Memory B cell (primary cell): ENCODE data around the gene POLR2E.

Experiments used
- ATAC-seq: fragments of 150-1000 bp; cut with Tn5 transposase; 2 replicates; pipeline ENCODE4 v1.10.0; 2021; ENCODE audit warnings: low read depth, mild to moderate bottlenecking, moderate library complexity
- DNase-seq, 2 donors: peaks; one replicate each; pipeline ENCODE4 v3.0.0; 2022; ENCODE audit warnings: low spot score in 2 of 2
- H3K27ac Mint-ChIP-seq: one replicate; pipeline ENCODE4 v1.8.0; 2022; ENCODE audit warnings: mild to moderate bottlenecking, moderate library complexity, mixed read lengths
- H3K27me3 Mint-ChIP-seq: one replicate; pipeline ENCODE4 v1.8.0; 2022; ENCODE audit warnings: mixed read lengths
- H3K36me3 Mint-ChIP-seq: one replicate; pipeline ENCODE4 v1.8.0; 2022; ENCODE audit warnings: mild to moderate bottlenecking, mixed read lengths
- H3K4me1 Mint-ChIP-seq: one replicate; pipeline ENCODE4 v1.8.0; 2022; ENCODE audit warnings: mixed read lengths
- H3K4me3 Mint-ChIP-seq: one replicate; pipeline ENCODE4 v1.8.0; 2022; ENCODE audit warnings: mild to moderate bottlenecking, moderate library complexity, mixed read lengths
- H3K9me3 Mint-ChIP-seq: one replicate; pipeline ENCODE4 v1.8.0; 2022; ENCODE audit warnings: mixed read lengths

The POLR2E gene

DNA sequence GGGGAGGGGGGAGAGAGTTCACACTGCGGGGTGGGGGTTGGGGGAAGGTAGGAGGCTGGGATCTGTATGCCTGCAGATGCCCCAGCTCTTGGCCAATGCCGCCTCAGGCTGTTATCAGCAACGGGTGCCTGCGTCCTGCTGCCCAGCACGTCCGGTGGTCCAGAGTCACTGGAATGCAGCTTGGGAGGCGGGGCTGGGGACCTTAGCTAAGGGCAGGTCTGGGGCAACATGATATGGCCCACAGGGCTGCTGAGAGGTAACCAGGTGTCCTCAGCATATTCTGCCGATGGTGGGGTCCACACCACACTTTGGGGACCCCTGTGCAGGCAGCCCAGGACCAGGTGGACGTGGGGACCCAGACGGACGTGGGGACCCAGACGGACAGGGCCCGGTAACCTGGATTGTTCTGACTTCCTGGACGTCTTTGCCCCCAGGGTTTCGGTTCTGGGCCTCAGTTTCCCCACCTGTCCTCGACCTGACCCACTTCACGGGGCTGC lies 28.9 kb downstream of the POLR2E start:
- Mint-ChIP-seq H3K4me3 (peak overlapping the region; percentile 85), H3K36me3 (peaks cover 22% of the 10 kb centered on the region), H3K9me3 (no peaks in the 10 kb centered on the region), H3K27ac (peak overlapping the region; percentile 94), H3K4me1 (peaks cover 43% of the 10 kb centered on the region), H3K27me3 (no peaks in the 10 kb centered on the region)
- no peak for DNase-seq
- no peak for ATAC-seq

DNA sequence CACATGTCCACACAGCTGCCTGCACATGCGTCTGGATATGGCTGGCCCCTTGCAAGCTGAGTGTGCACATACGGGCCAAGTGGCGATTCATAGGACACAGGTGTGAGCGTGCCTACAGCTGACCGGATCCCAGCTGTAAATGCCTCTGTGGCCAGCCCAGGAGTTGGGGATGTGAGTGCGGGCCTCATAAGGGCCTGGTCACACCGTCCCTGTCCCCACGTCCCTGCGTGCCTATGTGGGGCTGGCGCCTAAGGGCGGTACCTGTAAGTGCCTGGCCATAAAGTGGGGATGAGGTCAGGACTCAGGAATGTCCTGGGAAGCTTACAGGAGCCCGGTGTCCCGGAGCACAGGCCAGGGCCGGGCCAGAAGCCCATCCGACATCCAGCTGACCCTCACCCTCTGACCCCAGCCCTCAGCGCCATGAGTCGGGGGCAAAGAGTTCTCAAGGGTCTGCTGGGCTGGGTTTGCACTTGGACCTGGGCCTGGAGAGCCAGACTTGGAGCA lies 29.5 kb downstream of the POLR2E start:
- ATAC-seq (no peak), DNase-seq (no peak)
- H3K27me3 Mint-ChIP-seq = no peaks in the 10 kb centered on the region
- H3K4me3 Mint-ChIP-seq = peak overlapping the region; percentile 67
- H3K27ac Mint-ChIP-seq = no peak overlapping the region
- peaks cover 22% of the 10 kb centered on the region for H3K36me3 Mint-ChIP-seq
- no peaks in the 10 kb centered on the region for H3K9me3 Mint-ChIP-seq
- H3K4me1 Mint-ChIP-seq = peaks cover 43% of the 10 kb centered on the region

DNA sequence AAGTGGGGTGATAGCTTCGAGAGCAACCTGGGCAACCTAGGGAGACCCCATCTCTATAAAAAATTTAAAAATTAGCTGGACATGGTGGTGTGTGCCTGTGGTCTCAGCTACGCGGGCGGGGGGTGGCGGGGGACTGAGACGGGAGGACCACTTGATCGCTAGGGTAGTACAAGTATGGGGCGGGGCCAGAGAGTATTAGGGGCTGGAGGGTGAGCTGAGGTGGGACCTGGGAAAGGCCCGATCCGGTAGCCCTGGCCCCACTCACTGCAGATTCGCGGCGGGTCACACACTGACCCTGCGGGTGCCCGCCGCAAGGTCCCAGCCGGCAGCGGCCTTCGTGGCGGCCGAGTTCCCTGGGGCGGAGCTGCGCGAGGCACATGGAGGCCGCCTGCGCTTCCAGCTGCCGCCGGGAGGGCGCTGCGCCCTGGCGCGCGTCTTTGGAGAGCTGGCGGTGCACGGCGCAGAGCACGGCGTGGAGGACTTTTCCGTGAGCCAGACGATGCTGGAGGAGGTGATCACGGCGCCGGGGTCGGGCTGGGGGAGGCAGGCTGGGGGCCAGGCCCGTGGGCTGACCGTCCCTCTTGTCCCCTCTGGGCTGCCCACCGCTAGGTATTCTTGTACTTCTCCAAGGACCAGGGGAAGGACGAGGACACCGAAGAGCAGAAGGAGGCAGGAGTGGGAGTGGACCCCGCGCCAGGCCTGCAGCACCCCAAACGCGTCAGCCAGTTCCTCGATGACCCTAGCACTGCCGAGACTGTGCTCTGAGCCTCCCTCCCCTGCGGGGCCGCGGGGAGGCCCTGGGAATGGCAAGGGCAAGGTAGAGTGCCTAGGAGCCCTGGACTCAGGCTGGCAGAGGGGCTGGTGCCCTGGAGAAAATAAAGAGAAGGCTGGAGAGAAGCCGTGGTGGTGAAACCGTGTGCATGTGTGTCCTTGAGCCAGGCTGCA lies 30.2 kb downstream of the POLR2E start:
- H3K9me3 Mint-ChIP-seq = no peaks in the 10 kb centered on the region
- no peak overlapping the region for H3K27ac Mint-ChIP-seq
- ATAC-seq = peak; percentile 40
- peak overlapping the region; percentile 67 for H3K4me3 Mint-ChIP-seq
- no peaks in the 10 kb centered on the region for H3K27me3 Mint-ChIP-seq
- peak; percentile 67 to 76 for DNase-seq
- H3K4me1 Mint-ChIP-seq = peaks cover 43% of the 10 kb centered on the region
- H3K36me3 Mint-ChIP-seq = peaks cover 22% of the 10 kb centered on the region

DNA sequence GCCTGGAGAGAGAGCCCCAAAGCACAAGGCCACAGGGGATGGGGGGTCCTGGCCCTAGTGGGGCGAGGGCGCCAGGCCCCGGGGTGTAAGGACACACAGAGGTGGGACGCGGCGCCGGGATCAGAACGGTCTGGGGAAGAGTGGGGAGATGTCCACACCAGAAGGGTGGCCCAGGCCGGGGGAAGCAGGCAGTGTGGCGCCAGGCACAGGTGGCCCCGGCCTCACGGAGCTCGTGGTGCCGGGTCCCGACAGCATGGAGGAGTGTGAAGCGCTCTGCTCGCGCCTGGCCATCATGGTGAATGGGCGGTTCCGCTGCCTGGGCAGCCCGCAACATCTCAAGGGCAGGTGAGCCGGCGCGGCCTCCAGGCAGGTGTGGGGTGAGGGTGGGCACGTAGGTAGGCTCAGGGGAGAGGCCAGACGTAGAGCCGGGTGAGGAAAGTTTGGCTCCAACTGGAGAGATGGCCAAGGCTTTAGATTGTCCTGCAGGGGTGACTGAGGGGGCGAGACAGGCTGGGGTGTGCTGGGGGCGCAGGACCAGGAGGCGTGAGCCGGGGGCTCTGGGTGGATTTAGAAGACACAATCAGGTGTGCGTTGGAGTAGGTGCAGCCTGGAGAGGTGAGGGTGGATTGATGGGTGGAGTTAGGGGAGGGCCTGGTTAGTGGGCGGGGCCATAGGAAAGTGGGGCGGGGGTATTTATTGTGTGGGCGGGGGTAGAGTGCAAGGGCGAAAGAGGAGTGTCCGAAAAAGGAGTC lies 31.1 kb downstream of the POLR2E start:
- Mint-ChIP-seq H3K4me1 (peaks cover 39% of the 10 kb centered on the region), H3K9me3 (no peaks in the 10 kb centered on the region), H3K4me3 (peak overlapping the region; percentile 47), H3K27me3 (no peaks in the 10 kb centered on the region), H3K27ac (no peak overlapping the region), H3K36me3 (peaks cover 21% of the 10 kb centered on the region)
- no peak for ATAC-seq
- DNase-seq = no peak

DNA sequence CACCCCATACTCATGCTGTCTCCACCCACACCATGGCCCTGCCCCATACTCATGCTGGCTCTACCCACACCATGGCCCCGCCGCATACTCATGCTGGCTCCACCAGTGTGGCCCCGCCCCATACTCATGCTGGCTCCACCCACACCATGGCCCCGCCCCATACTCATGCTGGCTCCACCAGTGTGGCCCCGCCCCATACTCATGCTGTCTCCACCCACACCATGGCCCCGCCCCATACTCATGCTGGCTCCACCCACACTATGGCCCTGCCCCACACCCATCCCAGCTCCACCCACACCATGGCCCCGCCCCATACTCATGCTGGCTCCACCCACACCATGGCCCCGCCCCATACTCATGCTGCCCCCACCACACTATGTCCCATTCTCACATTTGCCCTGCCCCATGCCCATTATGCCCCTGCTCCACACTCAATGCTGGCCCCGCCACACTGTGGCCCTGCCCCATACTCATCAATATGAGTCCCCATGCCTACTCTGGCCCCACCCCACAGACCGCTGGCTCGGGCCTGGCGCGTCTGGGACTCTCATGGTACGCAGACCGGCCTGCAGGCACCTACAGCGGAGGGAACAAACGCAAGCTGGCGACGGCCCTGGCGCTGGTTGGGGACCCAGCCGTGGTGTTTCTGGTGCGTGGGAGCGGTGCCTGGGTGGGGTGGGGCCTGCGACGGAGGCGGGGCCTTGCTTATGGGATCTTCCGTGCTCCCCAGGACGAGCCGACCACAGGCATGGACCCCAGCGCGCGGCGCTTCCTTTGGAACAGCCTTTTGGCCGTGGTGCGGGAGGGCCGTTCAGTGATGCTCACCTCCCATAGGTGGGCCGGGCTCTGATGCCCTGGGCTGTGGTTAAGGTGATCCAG lies 31.9 kb downstream of the POLR2E start:
- Mint-ChIP-seq H3K4me3 (peak overlapping the region; percentile 39), H3K4me1 (peaks cover 36% of the 10 kb centered on the region), H3K27me3 (no peaks in the 10 kb centered on the region), H3K36me3 (peaks cover 17% of the 10 kb centered on the region), H3K9me3 (no peaks in the 10 kb centered on the region), H3K27ac (no peak overlapping the region)
- ATAC-seq (peak; percentile 1), DNase-seq (peak in 1 of 2 donors; percentile 63)

DNA sequence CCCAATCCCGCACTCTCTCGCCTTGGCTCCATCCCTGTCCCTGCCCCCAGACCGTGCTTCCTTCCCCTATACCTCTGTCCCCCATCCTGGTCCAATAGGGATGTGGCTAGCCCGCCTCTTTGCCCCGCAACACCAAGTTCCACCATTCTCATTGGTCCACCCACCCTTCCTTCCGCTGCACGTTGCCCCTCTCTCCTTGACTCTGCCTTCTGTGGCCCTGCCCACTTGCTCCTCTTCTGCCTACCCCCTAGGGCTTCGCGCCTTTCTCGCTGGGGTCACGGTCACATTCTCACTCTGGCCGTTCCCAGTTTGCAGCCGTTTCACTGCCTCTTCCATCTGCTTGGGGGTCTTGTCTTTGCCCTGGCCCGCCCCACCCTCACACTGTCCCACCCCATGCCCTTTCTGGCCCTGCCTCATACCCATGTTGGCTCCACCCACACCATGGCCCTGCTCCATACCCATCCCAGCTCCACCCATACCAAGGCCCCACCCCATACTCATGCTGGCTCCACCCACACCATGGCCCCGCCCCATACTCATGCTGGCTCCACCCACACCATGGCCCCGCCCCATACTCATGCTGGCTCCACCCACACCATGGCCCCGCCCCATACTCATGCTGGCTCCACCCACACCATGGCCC lies 32.7 kb downstream of the POLR2E start:
- H3K4me3 Mint-ChIP-seq = no peak overlapping the region
- peaks cover 18% of the 10 kb centered on the region for H3K36me3 Mint-ChIP-seq
- ATAC-seq (no peak), DNase-seq (no peak)
- peaks cover 43% of the 10 kb centered on the region for H3K4me1 Mint-ChIP-seq
- H3K27me3 Mint-ChIP-seq = no peaks in the 10 kb centered on the region
- H3K9me3 Mint-ChIP-seq = no peaks in the 10 kb centered on the region
- no peak overlapping the region for H3K27ac Mint-ChIP-seq

DNA sequence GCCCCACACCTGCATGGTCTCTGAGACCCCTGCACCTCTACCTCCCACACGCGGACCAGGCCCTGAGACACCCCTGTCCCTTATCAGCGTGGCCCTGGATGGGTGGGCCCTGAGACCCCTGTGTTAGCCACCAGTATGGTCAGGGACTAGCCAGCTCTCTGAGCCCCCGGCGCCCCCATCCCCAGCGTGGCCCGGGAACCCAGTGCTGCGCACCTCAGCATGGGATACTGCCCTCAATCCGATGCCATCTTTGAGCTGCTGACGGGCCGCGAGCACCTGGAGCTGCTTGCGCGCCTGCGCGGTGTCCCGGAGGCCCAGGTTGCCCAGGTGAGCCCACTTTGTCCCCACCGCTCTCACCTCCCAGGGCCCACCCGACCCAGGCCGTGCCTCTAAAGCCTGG lies 33.2 kb downstream of the POLR2E start:
- H3K9me3 Mint-ChIP-seq = no peaks in the 10 kb centered on the region
- H3K4me3 Mint-ChIP-seq = no peak overlapping the region
- no peaks in the 10 kb centered on the region for H3K27me3 Mint-ChIP-seq
- no peak overlapping the region for H3K27ac Mint-ChIP-seq
- ATAC-seq = no peak
- DNase-seq = no peak
- peaks cover 47% of the 10 kb centered on the region for H3K4me1 Mint-ChIP-seq
- H3K36me3 Mint-ChIP-seq = peaks cover 21% of the 10 kb centered on the region

DNA sequence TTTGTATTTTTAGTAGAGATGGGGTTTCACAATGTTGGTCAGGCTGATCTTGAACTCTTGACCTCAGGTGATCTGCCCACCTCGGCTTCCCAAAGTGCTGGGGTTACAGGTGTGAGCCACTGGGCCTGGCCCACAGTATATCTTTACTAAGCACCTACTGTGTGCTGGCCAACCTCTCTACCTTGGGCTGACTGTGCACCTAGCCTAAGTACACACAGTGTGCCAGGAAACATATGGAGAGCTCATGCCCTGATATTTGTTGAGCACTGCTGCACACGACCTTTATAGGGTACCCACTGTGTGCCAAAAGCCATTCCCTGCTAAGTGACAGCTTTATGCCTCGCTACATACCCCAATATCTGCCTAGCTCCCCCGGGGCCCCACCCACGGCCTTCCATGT lies 34.5 kb downstream of the POLR2E start:
- ATAC-seq (no peak), DNase-seq (no peak)
- Mint-ChIP-seq H3K27ac (no peak overlapping the region), H3K4me1 (peaks cover 50% of the 10 kb centered on the region), H3K27me3 (no peaks in the 10 kb centered on the region), H3K4me3 (no peak overlapping the region), H3K36me3 (peaks cover 30% of the 10 kb centered on the region), H3K9me3 (no peaks in the 10 kb centered on the region)

DNA sequence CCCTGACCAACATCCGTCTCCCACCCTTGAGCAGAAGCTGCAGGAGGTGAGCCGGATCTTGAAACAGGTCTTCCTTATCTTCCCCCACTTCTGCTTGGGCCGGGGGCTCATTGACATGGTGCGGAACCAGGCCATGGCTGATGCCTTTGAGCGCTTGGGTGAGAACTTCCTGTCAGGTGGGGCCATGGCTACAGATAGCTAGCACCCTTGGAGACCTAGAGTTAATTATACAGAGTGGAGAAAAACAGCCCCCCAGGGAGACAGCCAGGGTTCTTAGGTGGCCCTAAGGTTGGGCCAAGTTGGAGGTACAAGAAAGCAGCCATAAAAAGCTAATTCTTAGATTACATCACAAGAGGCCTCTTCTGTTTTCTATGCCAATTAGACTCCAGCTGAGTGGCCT lies 37.1 kb downstream of the POLR2E start:
- no peak for DNase-seq
- no peaks in the 10 kb centered on the region for H3K27me3 Mint-ChIP-seq
- H3K36me3 Mint-ChIP-seq = peaks cover 34% of the 10 kb centered on the region
- no peak overlapping the region for H3K27ac Mint-ChIP-seq
- no peaks in the 10 kb centered on the region for H3K9me3 Mint-ChIP-seq
- peaks cover 28% of the 10 kb centered on the region for H3K4me1 Mint-ChIP-seq
- ATAC-seq = peak; percentile 60
- peak overlapping the region; percentile 24 for H3K4me3 Mint-ChIP-seq

DNA sequence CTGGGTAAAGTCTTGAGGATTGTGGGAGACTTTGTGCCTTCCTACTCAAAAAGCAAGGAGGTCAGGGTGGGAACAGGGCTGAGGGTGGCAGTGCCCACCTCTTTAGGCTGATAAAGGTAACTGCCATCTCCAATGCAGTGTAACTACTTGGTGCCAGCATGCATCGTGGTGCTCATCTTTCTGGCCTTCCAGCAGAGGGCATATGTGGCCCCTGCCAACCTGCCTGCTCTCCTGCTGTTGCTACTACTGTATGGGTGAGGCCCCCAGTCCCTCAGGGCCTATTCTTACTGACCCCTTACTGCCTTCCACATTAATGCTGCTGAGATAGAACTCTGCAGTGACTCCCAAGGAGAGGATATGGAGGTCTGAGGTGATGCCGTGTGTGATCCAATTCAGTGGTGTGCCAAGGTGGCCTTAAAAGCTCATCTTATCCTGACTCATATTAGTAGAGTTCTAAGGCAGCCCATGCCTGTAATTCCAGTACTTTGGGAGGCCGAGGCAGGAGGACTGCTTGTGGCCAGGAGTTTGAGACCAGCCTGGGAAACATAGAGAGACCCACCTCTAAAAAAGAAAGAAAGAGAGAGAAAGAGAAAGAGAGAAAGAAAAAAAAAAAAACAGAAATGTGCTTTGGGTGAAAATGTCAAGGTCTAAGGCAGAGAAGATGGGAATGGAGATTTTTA lies 37.9 kb downstream of the POLR2E start:
- no peaks in the 10 kb centered on the region for H3K9me3 Mint-ChIP-seq
- H3K4me3 Mint-ChIP-seq = no peak overlapping the region
- peaks cover 24% of the 10 kb centered on the region for H3K4me1 Mint-ChIP-seq
- no peaks in the 10 kb centered on the region for H3K27me3 Mint-ChIP-seq
- ATAC-seq (peak; percentile 73), DNase-seq (no peak)
- peak overlapping the region; percentile 35 for H3K27ac Mint-ChIP-seq
- H3K36me3 Mint-ChIP-seq = peaks cover 29% of the 10 kb centered on the region

DNA sequence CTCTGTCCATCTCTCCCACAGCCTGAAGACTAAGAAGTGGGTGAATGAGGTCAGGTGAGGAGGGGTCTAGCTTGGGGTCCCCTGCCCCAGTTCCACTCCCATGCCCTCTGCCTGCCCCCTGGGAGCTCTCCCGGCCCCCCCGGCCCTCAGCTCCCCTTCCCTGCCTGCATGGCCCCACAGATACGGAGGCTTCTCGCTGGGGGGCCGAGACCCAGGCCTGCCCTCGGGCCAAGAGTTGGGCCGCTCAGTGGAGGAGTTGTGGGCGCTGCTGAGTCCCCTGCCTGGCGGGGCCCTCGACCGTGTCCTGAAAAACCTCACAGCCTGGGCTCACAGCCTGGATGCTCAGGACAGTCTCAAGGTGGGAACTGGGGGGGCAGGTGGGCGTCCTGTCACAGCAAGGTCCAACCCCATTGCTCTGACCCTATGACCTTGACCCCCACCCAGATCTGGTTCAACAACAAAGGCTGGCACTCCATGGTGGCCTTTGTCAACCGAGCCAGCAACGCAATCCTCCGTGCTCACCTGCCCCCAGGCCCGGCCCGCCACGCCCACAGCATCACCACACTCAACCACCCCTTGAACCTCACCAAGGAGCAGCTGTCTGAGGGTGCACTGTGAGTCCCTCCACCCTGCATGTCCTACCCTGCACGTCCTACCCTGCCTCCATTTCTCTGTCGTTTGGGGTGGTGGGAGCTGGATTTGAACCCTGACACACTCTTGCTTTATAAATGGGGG lies 39.1 kb downstream of the POLR2E start:
- DNase-seq (no peak), ATAC-seq (no peak)
- Mint-ChIP-seq H3K27ac (no peak overlapping the region), H3K36me3 (peaks cover 26% of the 10 kb centered on the region), H3K4me3 (no peak overlapping the region), H3K9me3 (no peaks in the 10 kb centered on the region), H3K4me1 (peaks cover 23% of the 10 kb centered on the region), H3K27me3 (no peaks in the 10 kb centered on the region)

DNA sequence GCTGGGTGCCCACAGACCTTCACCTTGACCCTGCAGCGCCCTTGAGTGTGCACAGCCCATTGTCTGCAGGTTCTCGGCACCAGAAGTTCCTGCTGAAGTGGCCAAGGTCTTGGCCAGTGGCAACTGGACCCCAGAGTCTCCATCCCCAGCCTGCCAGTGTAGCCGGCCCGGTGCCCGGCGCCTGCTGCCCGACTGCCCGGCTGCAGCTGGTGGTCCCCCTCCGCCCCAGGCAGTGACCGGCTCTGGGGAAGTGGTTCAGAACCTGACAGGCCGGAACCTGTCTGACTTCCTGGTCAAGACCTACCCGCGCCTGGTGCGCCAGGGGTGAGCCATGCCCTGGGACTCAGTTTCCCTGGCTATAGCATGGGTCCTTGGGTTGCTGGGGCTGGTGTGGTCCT lies 40.1 kb downstream of the POLR2E start:
- Mint-ChIP-seq H3K4me1 (peaks cover 23% of the 10 kb centered on the region), H3K27ac (no peak overlapping the region), H3K27me3 (no peaks in the 10 kb centered on the region), H3K36me3 (peaks cover 26% of the 10 kb centered on the region), H3K9me3 (no peaks in the 10 kb centered on the region), H3K4me3 (no peak overlapping the region)
- DNase-seq (no peak), ATAC-seq (no peak)
